Fibroblast of upper back skin (primary cell): ENCODE data around the gene MLC1.

Source experiments
- DNase-seq: peaks from one replicate; pipeline ENCODE4 v3.0.0-alpha.2; 2013

MLC1 gene

DNA sequence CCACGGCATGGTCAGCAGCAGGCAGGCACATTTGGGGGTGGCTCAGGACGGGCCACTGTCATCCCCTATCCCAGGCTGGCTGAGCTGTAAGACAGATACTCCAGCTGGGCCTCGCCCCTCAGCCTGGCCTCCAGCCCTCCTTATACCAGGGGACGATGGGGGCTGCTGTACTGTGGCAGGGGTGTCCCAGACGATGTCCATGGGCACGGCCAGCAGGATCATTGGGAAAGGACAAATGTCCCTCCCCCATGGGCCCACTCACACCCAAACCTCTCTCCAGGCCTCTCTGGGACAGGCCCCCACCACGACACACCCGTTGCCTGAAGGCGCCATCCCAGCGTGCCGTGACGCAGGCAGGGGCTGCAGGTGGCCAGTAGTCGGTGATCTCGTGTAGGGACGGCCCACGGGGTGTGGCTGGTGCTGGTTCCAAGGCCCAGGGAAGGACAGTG lies 71.1 kb downstream of the MLC1 start:
- DNase-seq, result no peak

DNA sequence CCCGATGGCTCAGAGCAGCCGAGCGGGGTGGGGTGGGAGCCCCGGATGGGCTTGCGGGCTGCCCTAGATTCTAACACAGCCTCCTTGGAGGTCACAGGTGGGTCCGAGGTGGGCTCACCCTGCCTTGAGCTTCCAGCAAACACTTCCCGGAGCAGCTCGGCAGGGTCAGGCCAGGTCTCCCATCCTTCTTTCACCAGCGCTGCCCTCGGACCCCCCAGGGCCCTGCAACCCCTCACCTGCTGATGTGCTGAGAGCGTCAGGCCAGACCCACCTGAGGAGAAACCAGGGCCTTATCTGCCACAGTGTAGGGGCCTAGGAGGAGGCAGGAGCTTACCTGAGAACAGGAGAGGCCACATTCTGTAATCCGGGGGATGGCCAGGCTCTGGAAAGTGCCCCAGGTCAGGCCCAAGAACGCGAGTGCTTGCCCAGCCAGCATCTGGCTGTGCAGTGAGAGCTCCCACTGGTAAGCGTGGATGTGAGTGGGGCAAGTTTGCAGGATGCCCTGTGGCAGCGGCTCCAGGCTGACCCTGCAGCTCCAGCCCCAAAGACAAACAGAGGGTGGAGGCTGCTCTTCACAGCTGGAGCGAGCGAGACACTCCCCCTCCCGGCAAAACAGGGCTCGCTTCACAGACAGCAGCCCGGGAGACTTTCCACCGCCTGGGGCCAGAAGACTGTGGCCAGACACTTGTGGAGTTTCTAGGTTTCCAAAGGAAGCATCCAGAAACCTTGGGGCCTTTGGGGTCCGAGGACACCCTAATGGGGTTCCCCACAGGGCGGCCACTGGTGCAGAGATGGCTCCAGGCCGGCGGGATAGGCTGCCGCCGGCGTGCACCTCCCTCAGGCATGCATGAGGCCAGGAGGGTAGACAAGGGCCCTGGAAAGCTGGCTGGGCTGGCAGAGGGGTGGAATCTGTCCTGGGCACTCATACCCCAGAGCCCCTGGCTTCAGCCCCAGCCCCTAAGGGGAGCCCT lies 72.7 kb downstream of the MLC1 start, which contains the start of gene IL17REL:
Gene IL17REL, minus strand, starts transcription at position 555 of the 971 bp plus-strand sequence. Its CDS starts 119 bp downstream, at position 436.
- DNase-seq, result no peak

DNA sequence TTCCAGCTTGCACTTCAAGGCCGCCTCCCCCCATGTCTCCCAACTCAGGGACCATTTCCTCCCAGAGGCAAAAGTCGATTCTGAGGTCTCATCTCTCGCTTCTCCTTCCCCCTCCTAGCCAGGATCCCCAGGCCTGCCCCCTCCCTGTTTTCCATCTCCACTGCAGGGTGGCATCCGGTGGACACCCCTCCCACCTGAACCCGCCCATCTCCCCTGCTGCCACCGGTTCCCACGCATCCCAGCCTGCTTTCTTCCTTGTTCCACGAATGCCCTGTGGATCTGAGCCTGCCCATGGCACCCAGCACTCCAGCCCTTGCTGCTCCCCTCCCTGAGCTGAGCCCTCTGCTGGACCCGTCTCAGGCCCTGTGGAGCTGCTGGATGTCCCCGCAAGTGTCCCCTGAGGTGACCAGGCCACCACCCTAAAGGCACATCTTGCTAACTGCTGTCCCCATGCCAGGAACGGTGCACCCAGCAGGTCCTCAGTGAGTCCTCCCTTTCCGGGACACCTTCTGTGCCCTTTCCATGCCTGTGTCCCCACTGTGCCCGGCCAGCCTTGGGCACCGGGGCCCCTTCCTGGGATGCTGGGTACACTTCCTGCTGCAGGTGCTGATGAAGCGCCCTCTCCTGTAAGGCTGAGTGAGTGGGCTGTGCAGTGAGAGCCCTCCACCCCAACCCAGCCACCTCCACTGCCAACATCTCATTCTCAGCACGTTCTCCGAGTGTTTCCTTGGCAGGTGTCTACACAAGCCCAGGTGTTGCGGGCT lies 73.6 kb downstream of the MLC1 start:
- no peak for DNase-seq

DNA sequence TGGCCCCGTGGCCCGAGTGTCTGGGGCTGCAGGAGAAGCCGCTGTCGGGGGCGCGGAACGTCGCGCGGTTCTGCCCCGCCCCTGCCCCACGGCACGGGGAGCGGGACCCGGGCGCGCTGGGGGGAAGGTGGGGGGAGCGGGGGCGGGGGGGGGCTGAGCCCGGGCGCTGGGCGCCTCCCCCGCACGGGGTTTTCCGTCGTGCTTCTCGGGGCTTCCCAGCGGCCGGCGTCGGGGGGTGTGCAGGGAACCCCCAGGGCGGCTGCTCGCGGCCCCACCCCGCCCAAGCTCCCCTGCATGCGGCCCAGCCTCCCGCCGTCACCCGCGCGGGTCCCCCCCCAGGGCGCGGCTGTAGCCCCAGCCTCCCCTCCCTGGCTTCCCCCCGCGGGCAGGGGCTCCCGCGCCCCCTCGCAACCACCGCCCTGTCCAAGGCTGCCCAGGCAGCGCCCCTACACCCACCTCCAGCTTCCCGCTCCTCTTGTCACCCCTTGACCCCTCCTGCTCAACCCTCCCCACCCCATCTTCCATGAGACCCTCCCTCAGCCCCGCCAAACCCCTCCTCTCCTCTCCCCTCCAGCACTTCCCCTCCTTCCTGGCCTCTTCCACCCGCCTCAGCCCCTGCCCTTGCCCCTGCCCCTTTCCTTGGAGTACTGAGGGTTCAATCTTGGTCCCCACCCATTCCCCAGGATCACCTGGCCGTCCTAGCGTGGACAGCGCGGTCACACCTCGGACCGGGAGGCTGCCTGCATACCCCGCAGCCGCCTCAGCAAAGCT lies 74.4 kb downstream of the MLC1 start:
- DNase-seq, result no peak

DNA sequence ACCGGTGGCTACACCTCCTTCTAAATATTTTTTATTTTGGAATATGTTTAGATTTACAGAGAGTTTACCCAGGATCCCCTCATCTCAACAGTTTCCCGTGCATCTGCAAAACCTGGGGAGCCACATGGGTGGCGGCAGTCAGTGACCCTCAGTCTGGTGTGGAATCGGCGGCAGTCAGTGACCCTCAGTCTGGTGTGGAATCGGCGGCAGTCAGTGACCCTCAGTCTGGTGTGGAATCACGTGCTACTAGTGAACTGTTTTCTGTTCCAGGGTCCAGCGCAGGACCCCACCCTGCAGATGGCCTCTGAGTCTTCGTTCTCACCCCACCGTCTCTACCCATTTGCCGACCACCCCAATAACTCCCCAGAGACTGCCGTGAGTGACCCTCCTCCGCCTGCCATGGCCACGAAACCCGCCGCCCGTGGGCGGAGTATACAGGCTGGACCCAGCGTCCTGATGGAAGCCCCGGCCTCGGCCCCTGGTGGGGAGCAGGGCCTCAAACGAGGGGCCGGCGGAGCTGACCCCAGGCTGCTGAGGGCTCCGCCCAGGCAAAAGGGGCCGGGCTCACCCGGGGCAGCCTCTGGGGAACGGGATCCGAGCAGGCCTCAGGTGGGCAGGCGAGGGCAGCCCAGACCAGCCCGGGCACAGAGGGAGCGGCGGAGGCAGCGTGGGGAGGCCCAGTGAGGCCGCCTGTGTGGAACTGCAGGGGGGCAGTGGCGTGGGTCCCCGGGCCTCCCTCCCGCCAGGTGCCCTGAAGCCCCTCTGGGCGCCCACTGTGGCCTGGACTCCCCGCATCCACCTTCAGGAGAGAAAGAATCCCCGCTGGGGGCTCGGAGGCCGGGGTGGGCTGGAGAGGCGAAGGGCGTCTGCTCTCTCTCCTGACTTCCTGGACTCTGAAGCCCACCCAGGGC lies 75.2 kb downstream of the MLC1 start:
- DNase-seq, result no peak
